GM18909 (cell line): ENCODE data around the gene TMEM131L.
"Not testable (repeated sequence)": the region's sequence is repeated elsewhere in the genome, so short reads cannot be mapped to it uniquely, and the experiment has no call there.

Experiments used
- ATAC-seq: cut with Tn5 transposase; IDR thresholded peaks from one replicate; pipeline ENCODE4 v1.9.1; 2021; ENCODE audit warnings: mild to moderate bottlenecking; ENCODE audit not compliant: unreplicated experiment, poor library complexity

Gene TMEM131L

GRCh38 chr4:153535772-153536513 is 69.8 kb downstream of the TMEM131L start:
- ATAC-seq, result no peak

GRCh38 chr4:153537493-153537960 is 71.4 kb downstream of the TMEM131L start:
- no peak for ATAC-seq

GRCh38 chr4:153538487-153539357 is 72.6 kb downstream of the TMEM131L start:
- ATAC-seq, result no peak

GRCh38 chr4:153539422-153539821 is 73.3 kb downstream of the TMEM131L start:
- ATAC-seq, result no peak

GRCh38 chr4:153541456-153542096 is 75.4 kb downstream of the TMEM131L start:
- ATAC-seq, result peak; percentile 55

GRCh38 chr4:153542131-153542530 is 76.0 kb downstream of the TMEM131L start:
- ATAC-seq, result no peak

GRCh38 chr4:153542834-153543233 is 76.7 kb downstream of the TMEM131L start:
- no peak for ATAC-seq

GRCh38 chr4:153543351-153543750 is 77.2 kb downstream of the TMEM131L start:
- ATAC-seq, result no peak

GRCh38 chr4:153545822-153546221 is 79.7 kb downstream of the TMEM131L start:
- ATAC-seq, result no peak

- ATAC-seq, result no peak
These were observed 80.1 kb downstream of the TMEM131L start for GRCh38 chr4:153546280-153546679.

GRCh38 chr4:153547520-153547919 is 81.4 kb downstream of the TMEM131L start:
- no peak for ATAC-seq

GRCh38 chr4:153548907-153549306 is 82.7 kb downstream of the TMEM131L start:
- ATAC-seq, result not testable (repeated sequence)

- no peak for ATAC-seq
These were observed 83.2 kb downstream of the TMEM131L start for GRCh38 chr4:153549405-153549804.

GRCh38 chr4:153553155-153553818 is 87.1 kb downstream of the TMEM131L start:
- ATAC-seq, result no peak

GRCh38 chr4:153553819-153554170 is 87.6 kb downstream of the TMEM131L start:
- ATAC-seq, result no peak

GRCh38 chr4:153555730-153556434 is 89.7 kb downstream of the TMEM131L start:
- no peak for ATAC-seq

GRCh38 chr4:153556435-153556815 is 90.3 kb downstream of the TMEM131L start:
- ATAC-seq, result no peak

GRCh38 chr4:153560908-153561307 is 94.7 kb downstream of the TMEM131L start:
- no peak for ATAC-seq

GRCh38 chr4:153564630-153565525 is 98.7 kb downstream of the TMEM131L start:
- no peak for ATAC-seq
